OCI-M1 (cell line): ENCODE measurements around the gene PAK1IP1.
A peak's percentile ranks its signal among the peaks of the same experiment; 100 is the strongest.
"Not testable (repeated sequence)": the region's sequence is repeated elsewhere in the genome, so short reads cannot be mapped to it uniquely, and the experiment has no call there.

ENCODE experiments used
- DNase-seq: peaks from one replicate; lab custom pipeline; 2025; lab: John Stamatoyannopoulos, UW

Gene PAK1IP1

DNA sequence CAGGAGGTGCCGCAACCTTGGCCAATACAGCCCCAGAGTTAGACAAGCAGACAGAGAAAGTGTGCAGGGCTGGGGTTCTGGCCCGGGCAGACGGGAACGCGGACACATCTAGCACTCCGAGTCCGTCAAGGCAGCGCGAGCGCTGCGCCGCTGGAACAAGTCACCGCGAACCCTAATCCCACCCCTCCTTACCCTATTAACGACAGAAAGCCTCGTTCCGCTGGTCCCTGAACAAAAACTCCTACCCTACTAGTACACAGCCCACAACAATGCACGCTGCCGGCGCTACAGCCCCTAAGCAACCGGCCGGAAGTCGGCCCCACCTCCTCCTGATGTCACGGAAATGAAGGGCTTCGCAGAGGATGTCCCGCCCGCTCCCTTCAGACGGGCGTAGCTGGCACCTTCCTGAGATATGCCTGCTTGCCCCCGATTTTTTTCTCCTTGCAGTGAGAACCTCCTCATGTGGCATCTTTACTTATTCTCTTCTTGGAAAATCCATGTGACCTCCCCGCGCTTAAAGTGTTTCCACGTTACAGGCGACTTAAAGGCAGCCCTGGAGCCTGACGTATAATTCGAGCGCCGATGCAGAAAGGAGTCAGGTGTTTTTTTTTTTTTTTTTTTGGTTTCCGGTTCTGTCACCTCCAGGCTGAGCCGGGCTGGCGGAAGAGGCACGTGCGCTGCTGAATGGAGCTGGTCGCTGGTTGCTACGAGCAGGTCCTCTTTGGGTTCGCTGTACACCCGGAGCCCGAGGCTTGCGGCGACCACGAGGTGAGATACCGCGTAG is at the start of gene PAK1IP1, which contains the start of gene C6orf52:
PAK1IP1 (plus strand) TSS at position 671 of the 784 bp plus-strand sequence; CDS start at position 685, 14 bp downstream.
C6orf52 (minus strand) TSS at position 315 of the 784 bp plus-strand sequence. CDS start 7,066 bp downstream, outside the sequence.
- peak; percentile 98 for DNase-seq

DNA sequence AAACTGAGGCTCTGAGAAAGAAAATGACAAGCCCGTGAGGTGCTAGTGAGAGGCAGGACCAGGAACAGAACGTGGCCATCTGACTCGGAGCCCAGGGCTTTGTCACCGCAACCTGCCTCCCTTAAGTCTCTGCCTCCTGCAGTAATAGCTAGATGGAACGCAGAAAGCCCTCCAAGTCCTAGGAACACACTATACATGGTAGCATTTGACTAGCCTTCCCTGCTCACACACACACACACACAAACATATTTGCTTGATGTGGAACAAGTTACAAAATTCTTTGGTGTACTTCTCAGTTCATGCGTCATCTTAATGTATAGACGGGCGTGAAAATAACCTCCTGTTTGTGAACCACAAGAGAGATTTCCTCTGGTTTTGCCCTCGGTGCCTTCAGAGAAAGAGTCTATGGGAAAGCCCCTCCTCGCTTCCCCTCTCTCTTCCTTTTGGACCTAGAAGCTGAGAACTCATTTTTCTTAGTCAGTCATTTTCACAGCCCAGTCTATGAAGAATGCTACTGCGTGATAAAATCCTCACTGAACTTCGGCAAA is 39.2 kb upstream of the PAK1IP1 start:
- no peak for DNase-seq

DNA sequence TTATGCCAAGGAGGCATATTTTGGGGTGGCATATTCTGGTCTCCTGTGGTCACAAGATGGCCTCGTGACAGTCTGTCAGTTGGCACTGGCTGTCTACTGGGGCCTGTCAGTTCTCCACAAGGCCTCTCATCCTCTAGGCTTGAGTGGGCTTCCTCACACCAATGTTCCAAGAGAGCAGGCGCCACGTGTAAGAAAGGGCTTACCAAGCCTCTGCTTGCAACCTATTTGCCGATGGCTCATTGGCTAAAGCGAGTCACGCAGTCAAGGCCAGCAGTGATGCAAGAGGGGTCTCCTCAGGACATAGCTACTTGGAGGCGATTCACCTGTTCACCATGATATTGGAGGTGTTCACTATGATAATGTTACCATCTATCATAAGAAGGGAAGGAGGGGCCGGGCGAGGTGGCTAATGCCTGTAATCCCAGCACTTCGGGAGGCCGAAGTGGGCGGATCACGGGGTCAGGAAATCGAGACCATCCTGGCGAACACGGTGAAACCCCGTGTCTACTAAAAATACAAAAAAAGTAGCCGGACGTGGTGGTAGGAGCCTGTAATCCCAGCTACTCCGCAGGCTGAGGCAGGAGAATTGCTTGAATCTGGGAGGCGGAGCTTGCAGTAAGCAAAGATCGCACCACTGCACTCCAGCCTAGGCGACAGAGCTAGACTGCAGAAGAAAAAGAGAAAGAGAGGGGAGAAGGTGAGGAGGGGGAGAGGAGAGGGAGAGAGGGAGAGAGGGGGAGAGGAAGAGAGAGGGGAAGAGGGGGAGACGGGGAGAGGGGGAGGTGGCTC is 35.7 kb upstream of the PAK1IP1 start:
- DNase-seq = no peak

- DNase-seq = no peak
Observed at GRCh38 chr6:10659699-10660348, 34.9 kb upstream of the PAK1IP1 start.

- DNase-seq = not testable (repeated sequence)
Observed at GRCh38 chr6:10660431-10661191, 34.2 kb upstream of the PAK1IP1 start.

DNA sequence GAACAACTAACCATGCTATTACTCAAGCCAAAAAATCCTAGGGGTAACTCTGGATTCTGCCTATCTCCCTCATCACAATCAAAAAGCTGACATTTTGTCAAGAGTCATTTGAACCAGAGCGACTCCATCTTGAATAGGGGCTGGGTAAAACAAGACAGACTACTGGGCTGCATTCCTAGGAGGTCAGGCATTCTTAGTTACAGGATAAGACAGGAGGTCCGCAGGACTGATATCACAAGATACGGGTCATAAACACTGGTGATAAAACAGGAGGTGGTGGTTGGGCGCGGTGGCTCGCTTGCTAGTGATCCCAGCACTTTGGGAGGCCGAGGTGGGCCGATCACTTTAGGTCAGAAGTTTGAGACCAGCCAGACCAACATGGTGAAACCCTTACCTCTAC is 32.6 kb upstream of the PAK1IP1 start:
- no peak for DNase-seq

DNA sequence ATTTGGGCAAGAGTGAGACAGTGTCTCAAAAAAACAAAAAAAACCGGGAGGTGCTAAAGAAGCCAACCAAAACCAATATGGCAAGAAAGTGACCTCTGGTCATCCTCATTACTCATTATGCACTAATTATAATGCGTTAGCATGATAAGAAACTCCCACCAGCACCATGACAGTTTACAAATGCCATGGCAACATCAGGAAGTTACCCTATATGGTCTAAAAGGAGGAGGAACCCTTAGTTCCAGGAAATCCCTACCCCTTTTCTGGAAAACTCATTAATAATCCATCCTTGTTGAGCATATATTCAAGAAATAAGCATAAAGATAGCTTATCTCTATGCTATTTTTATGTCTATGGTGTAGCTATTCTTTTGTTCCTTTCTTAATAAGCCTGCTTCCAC is 32.0 kb upstream of the PAK1IP1 start:
- DNase-seq = peak; percentile 39

GRCh38 chr6:10665595-10665994 is 29.2 kb upstream of the PAK1IP1 start:
- DNase-seq = peak; percentile 65

DNA sequence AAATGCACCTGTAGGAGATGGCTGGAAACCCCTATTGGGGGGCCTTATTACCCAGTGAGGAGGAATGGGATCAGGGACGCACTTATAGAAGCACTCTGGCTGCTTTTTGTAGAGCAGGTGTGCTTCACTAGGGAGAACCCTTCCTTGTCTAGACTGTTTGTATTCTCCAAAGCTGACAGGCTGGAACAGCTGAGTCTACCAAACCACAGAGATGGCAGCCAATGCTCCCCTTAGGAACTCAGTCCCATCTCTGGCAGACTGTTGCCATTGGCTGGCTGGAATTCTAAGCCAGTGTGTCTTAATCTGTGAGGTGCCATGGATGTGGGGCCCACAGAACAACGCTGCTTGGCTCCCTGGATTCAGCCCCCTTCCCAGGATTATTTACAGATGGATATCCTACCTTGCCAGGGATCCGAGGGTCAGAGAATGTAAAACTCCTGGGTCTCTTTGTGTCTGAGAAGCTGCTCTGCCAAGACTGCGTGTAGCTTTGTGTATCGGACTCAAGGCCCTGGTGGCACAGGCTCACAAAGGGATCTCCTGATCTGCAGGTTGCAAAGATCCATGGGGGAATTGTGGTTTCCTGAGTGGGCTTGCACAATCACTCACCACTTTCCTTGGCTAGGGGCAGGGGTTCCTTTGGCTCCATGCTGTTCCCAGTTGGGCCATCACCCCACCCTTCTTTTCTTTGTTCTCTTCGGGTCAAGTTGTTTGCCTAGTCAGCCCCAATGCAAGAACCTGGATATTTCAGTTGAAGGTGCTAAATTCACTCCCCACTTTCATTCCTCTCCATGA is 26.4 kb upstream of the PAK1IP1 start:
- DNase-seq = no peak

- no peak for DNase-seq
Observed at GRCh38 chr6:10676403-10676802, 18.4 kb upstream of the PAK1IP1 start.

DNA sequence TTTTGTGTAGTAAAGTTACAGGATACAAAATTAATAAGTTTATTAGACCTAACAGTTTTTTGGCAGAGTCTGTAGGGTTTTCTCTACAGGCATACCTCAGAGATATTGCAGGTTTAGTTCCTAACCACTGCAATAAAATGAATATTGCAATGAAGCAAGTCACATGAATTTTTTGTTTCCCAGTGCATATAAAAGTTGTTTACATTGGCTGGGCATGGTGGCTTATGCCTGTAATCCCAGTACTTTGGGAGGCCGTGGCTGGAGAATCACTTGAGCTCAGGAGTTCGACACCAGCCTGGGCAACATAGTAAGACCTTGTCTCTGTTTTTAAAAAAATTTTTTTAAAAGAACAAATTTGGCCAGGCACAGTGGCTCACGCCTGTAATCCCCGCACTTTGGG is 16.3 kb upstream of the PAK1IP1 start:
- DNase-seq = no peak

DNA sequence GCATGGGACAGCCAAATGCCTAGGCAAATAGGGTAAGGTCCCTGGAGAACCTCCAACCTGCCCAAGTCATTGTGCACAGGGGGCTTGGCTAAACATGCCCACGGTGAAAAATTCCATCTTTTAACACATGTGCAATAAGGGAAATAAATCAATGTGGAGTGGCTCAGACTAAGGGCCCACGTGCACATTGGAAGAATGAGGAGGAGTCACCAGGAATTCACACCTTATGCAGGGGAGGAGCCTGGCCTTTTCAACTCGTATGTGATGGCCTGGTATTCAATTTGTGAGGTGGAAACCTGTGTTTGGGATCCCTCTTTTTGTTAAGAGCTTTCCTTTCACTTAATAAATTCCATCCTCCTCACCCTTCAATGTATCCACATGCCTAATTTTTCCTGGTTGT is 13.0 kb upstream of the PAK1IP1 start:
- no peak for DNase-seq

- DNase-seq = peak; percentile 43
Observed at GRCh38 chr6:10682355-10682988, 12.3 kb upstream of the PAK1IP1 start.

DNA sequence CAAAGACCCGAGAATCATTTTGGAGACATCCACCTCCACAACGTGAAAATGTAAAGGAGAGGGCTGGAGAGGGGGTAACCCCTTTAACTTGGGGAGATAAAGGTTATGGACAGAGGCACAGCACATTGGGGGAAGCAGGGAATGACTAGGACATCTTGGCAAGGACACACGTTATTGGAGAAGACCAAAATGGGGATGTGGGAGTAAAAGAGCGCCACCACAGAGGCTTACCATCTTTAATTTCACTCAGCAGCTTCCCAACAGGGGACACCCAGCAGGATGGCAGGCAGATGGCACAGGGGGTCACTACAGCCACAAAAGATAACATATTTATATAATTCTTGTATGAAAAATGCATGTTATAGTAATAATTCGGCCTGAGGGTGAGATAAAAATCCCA is 10.2 kb upstream of the PAK1IP1 start:
- no peak for DNase-seq

- DNase-seq = no peak
Observed at GRCh38 chr6:10685092-10685915, 9.5 kb upstream of the PAK1IP1 start.

DNA sequence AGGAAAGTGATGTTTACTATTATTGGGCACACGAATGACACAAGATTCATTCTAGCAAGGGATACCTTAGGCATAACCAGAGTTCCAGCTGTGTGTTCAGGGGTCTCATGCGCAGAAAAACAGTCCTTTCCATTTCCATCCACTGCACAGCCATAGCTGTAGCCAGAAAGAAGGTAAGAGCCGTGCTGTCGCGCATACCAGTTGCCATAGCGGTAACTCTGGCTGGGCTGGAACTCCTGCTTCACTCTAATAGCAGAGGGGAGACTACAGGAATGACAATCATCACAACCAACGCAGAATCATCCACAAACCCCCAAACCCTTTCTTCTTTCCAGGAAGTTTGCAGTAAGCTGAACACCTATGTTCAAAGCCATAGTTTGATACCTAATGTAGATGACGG is 7.9 kb upstream of the PAK1IP1 start:
- DNase-seq = no peak

GRCh38 chr6:10687582-10687981 is 7.2 kb upstream of the PAK1IP1 start:
- DNase-seq = no peak

- DNase-seq = no peak
Observed at GRCh38 chr6:10690651-10691445, 3.9 kb upstream of the PAK1IP1 start.
